K562 (cell line): Measurements from ENCODE around the gene KIF19.

ENCODE experiments used
- CBX5 ChIP-seq: IDR thresholded peaks from 2 replicates; pipeline ENCODE4 v1.6.1; 2014; ENCODE audit warnings: low read depth, borderline replicate concordance
- FOXJ3 ChIP-seq: sonication (generic); formaldehyde crosslinking; IDR thresholded peaks from 2 replicates; pipeline ENCODE4 v1.4.0; 2020; ENCODE audit warnings: mild to moderate bottlenecking, missing genetic modification reagents
- MAZ ChIP-seq, 2 experiments: fragments of 450-650 bp in 1 of 2; sonication (generic) in 1 of 2; formaldehyde crosslinking; IDR thresholded peaks in 1 of 2; conservative IDR thresholded peaks in 1 of 2; 2 replicates each; pipeline versions ENCODE4 v1.4.0 to v1.5.0; 2020; ENCODE audit warnings: mild to moderate bottlenecking in 1 of 2, missing genetic modification reagents in 1 of 2
- ZBTB49 ChIP-seq: sonication (generic); formaldehyde crosslinking; IDR thresholded peaks from 2 replicates; pipeline ENCODE4 v1.8.0; 2022; ENCODE audit warnings: missing genetic modification reagents, mild to moderate bottlenecking, borderline replicate concordance
- ZNF318 ChIP-seq, 2 experiments: fragments of 450-650 bp; IDR thresholded peaks; 2 replicates each; pipeline ENCODE4 v1.6.1; 2016; ENCODE audit warnings: mild to moderate bottlenecking in 2 of 2, borderline replicate concordance in 1 of 2, low read depth in 1 of 2, moderate library complexity in 1 of 2
- ZNF384 ChIP-seq: IDR thresholded peaks from 2 replicates; pipeline ENCODE4 v1.6.1; 2012; ENCODE audit warnings: low read depth, low read length, improper control_type of control experiment

- TF ChIP-seq ZBTB49 (no peak), ZNF384 (no peak), FOXJ3 (CRISPR knock-in tag) (no peak), CBX5 (no peak), ZNF318 (IDR thresholded peaks at IDR 0.05; ENCODE audit: borderline replicate concordance in 1 of 2, low read depth in 1 of 2) (no peak), MAZ (CRISPR knock-in tag; conservative IDR thresholded peaks at IDR 0.05 in 1 of 2, IDR thresholded peaks at IDR 0.05 in 1 of 2) (peak; percentile 67 to 69; a peak in 3 of 4 replicates)
Observed at GRCh38 chr17:74368341-74369081, 42.5 kb downstream of the KIF19 start.
